Prostate gland (tissue), 2 donors: ENCODE measurements around the gene RNF217.

Experiments used
- CTCF ChIP-seq, 4 experiments: fragments of 200-600 bp in 2 of 4; fragments of 450-650 bp in 2 of 4; sonication (generic) in 2 of 4; IDR thresholded peaks; 1 replicate in 3 of 4; 2 replicates in 1 of 4; pipeline ENCODE4 v1.5.1; 2016 to 2019; ENCODE audit warnings: antibody characterized with exemption in 4 of 4, mild to moderate bottlenecking in 2 of 4, moderate library complexity in 2 of 4
- POLR2A ChIP-seq: fragments of 450-650 bp; IDR thresholded peaks from one replicate; pipeline ENCODE4 v1.6.1; 2016; ENCODE audit warnings: antibody characterized with exemption, mild to moderate bottlenecking
- POLR2AphosphoS5 ChIP-seq: sonication (generic); formaldehyde crosslinking; IDR thresholded peaks from one replicate; pipeline ENCODE4 v1.6.1; 2017; ENCODE audit warnings: antibody characterized with exemption

GRCh38 chr6:125129354-125129753 lies 167.1 kb downstream of the RNF217 start:
- no peak for TF ChIP-seq CTCF (IDR thresholded peaks at IDR 0.05)
- TF ChIP-seq POLR2A: no peak
- no peak for TF ChIP-seq POLR2AphosphoS5
